ENCODE results near the gene SMPD1. TPM values are rescaled to one million over a fixed set of nuclear protein-coding genes. Genes with fewer than 3 reads are reported as not detected.

Gene SMPD1
- total and polyA plus RNA-seq, 2 of the 4 experiments (the other 2 are of a cell fraction), result 19.5 to 108 TPM

DNA sequence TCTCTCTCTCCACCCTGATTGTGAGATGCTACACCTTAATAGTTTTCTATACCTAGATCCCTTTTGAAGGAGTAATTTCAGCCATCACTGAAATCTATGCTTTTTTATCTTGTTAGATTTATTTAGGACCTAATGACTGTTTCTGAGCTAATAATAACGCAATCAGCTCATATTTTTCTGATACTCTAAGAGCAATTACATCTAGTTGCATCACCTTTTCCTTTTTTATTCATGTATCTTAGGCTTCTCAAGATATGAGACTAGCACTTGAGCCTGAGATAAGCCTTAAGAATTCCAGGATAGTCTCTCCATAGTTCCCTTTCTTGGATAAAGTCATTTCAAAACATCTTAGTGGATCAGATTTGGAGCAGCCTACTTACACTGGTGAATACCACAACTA is 44.9 kb upstream of the SMPD1 start:
- Histone ChIP-seq H4K8ac (ENCODE audit: low read depth in 2 of 2, low read length in 2 of 2) (no peak overlapping the region), H3K27me3 (ENCODE audit: control insufficient read depth, insufficient read depth, low read length) (no peaks in the 10 kb centered on the region), H4K20me1 (ENCODE audit: insufficient read depth, low read length) (no peaks in the 10 kb centered on the region), H3K18ac (ENCODE audit: low read depth, low read length) (no peak overlapping the region), H3K9ac (ENCODE audit: low read depth, low read length) (no peak overlapping the region), H2BK15ac (ENCODE audit: low read depth, low read length) (no peak overlapping the region), H2BK120ac (ENCODE audit: low read depth, low read length) (no peak overlapping the region), H4K5ac (ENCODE audit: low read depth, low read length) (no peak overlapping the region), H3K4ac (ENCODE audit: low read depth, low read length) (no peak overlapping the region), H3K9me3 (ENCODE audit: control insufficient read depth, insufficient read depth, low read length) (no peaks in the 10 kb centered on the region), H3K27ac (ENCODE audit: insufficient read depth, low read length) (no peak overlapping the region), H3K36me3 (ENCODE audit: control insufficient read depth, insufficient read depth, low read length) (no peaks in the 10 kb centered on the region), H2AK5ac (ENCODE audit: low read depth, low read length) (no peak overlapping the region), H3K14ac (replicated peaks; ENCODE audit: low read depth, low read length) (no peak overlapping the region), H3K4me3 (ENCODE audit: insufficient read depth, low read depth, low read length) (no peak overlapping the region), H3K23ac (ENCODE audit: low read depth, low read length) (no peak overlapping the region), H4K91ac (ENCODE audit: insufficient read depth, low read depth, low read length) (no peak overlapping the region), H2AK9ac (replicated peaks; ENCODE audit: low read depth, low read length, poor library complexity) (no peak overlapping the region), H3K4me1 (ENCODE audit: control insufficient read depth, insufficient read depth, low read length) (no peaks in the 10 kb centered on the region), H3K4me2 (ENCODE audit: low read depth, low read length) (no peak overlapping the region), H3K9me1 (ENCODE audit: insufficient read depth, low read length) (no peaks in the 10 kb centered on the region), H2BK5ac (ENCODE audit: low read depth, low read length, poor library complexity, severe bottlenecking) (no peak overlapping the region), H3K56ac (ENCODE audit: extremely low read depth, insufficient read depth, low read length) (no peak overlapping the region), H2AFZ (replicated peaks; ENCODE audit: low read length, poor library complexity) (no peak overlapping the region), H3K79me1 (ENCODE audit: low read depth in 1 of 2, low read length in 2 of 2) (no peaks in the 10 kb centered on the region), H2BK20ac (ENCODE audit: low read depth, low read length) (no peak overlapping the region)
- intact Hi-C loops (cut with micrococcal nuclease), result no loop called here
- no CpG with 5 or more reads among the region's 1 CpG for WGBS, 2 experiments (ENCODE audit: extremely low coverage in 2 of 2, insufficient read length in 1 of 2)
- TF ChIP-seq RCOR1 (IDR thresholded peaks at IDR 0.05; ENCODE audit: insufficient replicate concordance, low read length), result no peak
- TF ChIP-seq CEBPB (IDR thresholded peaks at IDR 0.05; ENCODE audit: low read depth, low read length), result peak; percentile 67
- no peak for TF ChIP-seq USF2 (IDR thresholded peaks at IDR 0.05; ENCODE audit: low read depth, low read length)
- dilution Hi-C loops (cut with HindIII; ENCODE audit: low sequenced_read_pairs, unreplicated experiment), result no loop called here
- POLR2A ChIA-PET (ENCODE audit: unreplicated experiment), result no interaction called here
- BruUV-seq (replicated peaks), result no TSS peak
- peak; percentile 21 for DNase-seq
- in situ Hi-C loops (cut with MboI; ENCODE audit: low sequenced_read_pairs), result no loop called here
- no peak for ATAC-seq (ENCODE audit: low read depth)
- CTCF ChIA-PET, result interaction anchor here (1.7 kb wide), 1 partner anchor 8 kb away, joined by 10 read pairs; no protein-coding TSS in a partner anchor
